CD14-positive monocyte (primary cell): ENCODE data around the gene MYPN. TPM values are rescaled to one million over a fixed set of nuclear protein-coding genes. Genes with fewer than 3 reads are reported as not detected.
A peak's percentile ranks its signal among the peaks of the same experiment; 100 is the strongest.

ENCODE experiments used
- DNase-seq, 3 donors: peaks; one replicate each; pipeline ENCODE4 v3.0.0-alpha.2; 2011 to 2022
- H2AFZ ChIP-seq: 2 replicates; pipeline ENCODE4 v1.6.0; 2012; ENCODE audit warnings: mild to moderate bottlenecking, low read depth, low read length, inconsistent platforms; ENCODE audit not compliant: insufficient read depth, poor library complexity, severe bottlenecking
- H3K27ac ChIP-seq, 2 donors: 1 replicate in 1 of 2; 2 replicates in 1 of 2; pipeline ENCODE4 v1.5.1; 2012 to 2013; ENCODE audit warnings: low read length in 2 of 2, control low read depth in 1 of 2, inconsistent platforms in 1 of 2, low read depth in 1 of 2, mild to moderate bottlenecking in 1 of 2
- H3K27me3 ChIP-seq, 2 donors: one replicate each; pipeline versions ENCODE4 v1.6.0 to v1.6.1; 2011 to 2013; ENCODE audit warnings: low read length in 2 of 2; ENCODE audit not compliant: control insufficient read depth in 2 of 2, insufficient read depth in 2 of 2
- H3K36me3 ChIP-seq, 2 donors: replicated peaks in 1 of 2; 1 replicate in 1 of 2; 2 replicates in 1 of 2; pipeline versions ENCODE4 v1.5.1 to v1.6.1; 2012 to 2013; ENCODE audit warnings: low read length in 2 of 2, control low read depth in 1 of 2, inconsistent platforms in 1 of 2, mild to moderate bottlenecking in 1 of 2; ENCODE audit not compliant: insufficient read depth in 2 of 2, control insufficient read depth in 1 of 2
- H3K4me1 ChIP-seq, 2 donors: 1 replicate in 1 of 2; 2 replicates in 1 of 2; pipeline versions ENCODE4 v1.5.1 to v1.6.1; 2012 to 2013; ENCODE audit warnings: low read length in 2 of 2, control low read depth in 1 of 2, inconsistent platforms in 1 of 2, mild to moderate bottlenecking in 1 of 2, moderate library complexity in 1 of 2; ENCODE audit not compliant: insufficient read depth in 2 of 2, control insufficient read depth in 1 of 2
- H3K4me2 ChIP-seq: replicated peaks from 2 replicates; pipeline ENCODE3; 2012; ENCODE audit warnings: low read length, moderate library complexity, mild to moderate bottlenecking; ENCODE audit not compliant: poor library complexity, severe bottlenecking; ENCODE audit errors: extremely low read depth
- H3K4me3 ChIP-seq, 3 experiments: fragments of 200-600 bp in 1 of 3; sonication (generic) in 1 of 3; replicated peaks in 1 of 3; 1 replicate in 2 of 3; 2 replicates in 1 of 3; pipeline ENCODE4 v1.5.1; 2011 to 2013; ENCODE audit warnings: low read length in 3 of 3, mild to moderate bottlenecking in 3 of 3, control low read depth in 2 of 3, low read depth in 2 of 3, inconsistent platforms in 1 of 3, moderate library complexity in 1 of 3
- H3K79me2 ChIP-seq: 2 replicates; pipeline ENCODE4 v1.6.0; 2012; ENCODE audit warnings: mild to moderate bottlenecking, control low read depth, inconsistent platforms, low read length, moderate library complexity; ENCODE audit not compliant: insufficient read depth
- H3K9ac ChIP-seq: 2 replicates; pipeline ENCODE4 v1.6.0; 2017; ENCODE audit warnings: low read length, mild to moderate bottlenecking; ENCODE audit not compliant: insufficient read depth, poor library complexity, severe bottlenecking
- H3K9me3 ChIP-seq, 2 donors: replicated peaks in 1 of 2; 1 replicate in 1 of 2; 2 replicates in 1 of 2; pipeline versions ENCODE4 v1.5.1 to v1.6.1; 2012 to 2013; ENCODE audit warnings: low read length in 2 of 2, control low read depth in 1 of 2; ENCODE audit not compliant: control insufficient read depth in 1 of 2, insufficient read depth in 1 of 2
- H4K20me1 ChIP-seq: 2 replicates; pipeline ENCODE4 v1.6.0; 2012; ENCODE audit warnings: mild to moderate bottlenecking, low read length, control low read depth, moderate library complexity; ENCODE audit not compliant: insufficient read depth
- H3K27ac Mint-ChIP-seq, 7 donors: one replicate each; pipeline ENCODE4 v1.8.0; 2020; ENCODE audit warnings: mild to moderate bottlenecking in 7 of 7, mixed read lengths in 7 of 7, moderate library complexity in 6 of 7, inconsistent platforms in 2 of 7
- H3K27me3 Mint-ChIP-seq, 3 donors: one replicate each; pipeline ENCODE4 v1.8.0; 2021 to 2022; ENCODE audit warnings: low read depth in 3 of 3, mild to moderate bottlenecking in 3 of 3, mixed read lengths in 3 of 3, moderate library complexity in 3 of 3, inconsistent platforms in 1 of 3
- H3K36me3 Mint-ChIP-seq, 2 donors: one replicate each; pipeline ENCODE4 v1.8.0; 2020; ENCODE audit warnings: mixed read lengths in 2 of 2, inconsistent platforms in 1 of 2, mild to moderate bottlenecking in 1 of 2
- H3K4me1 Mint-ChIP-seq: one replicate; pipeline ENCODE4 v1.8.0; 2020; ENCODE audit warnings: mild to moderate bottlenecking, mixed read lengths
- H3K4me3 Mint-ChIP-seq, 2 donors: one replicate each; pipeline ENCODE4 v1.8.0; 2020; ENCODE audit warnings: mild to moderate bottlenecking in 2 of 2, mixed read lengths in 2 of 2, moderate library complexity in 1 of 2
- H3K9me3 Mint-ChIP-seq, 7 donors: one replicate each; pipeline ENCODE4 v1.8.0; 2020 to 2022; ENCODE audit warnings: mixed read lengths in 7 of 7, mild to moderate bottlenecking in 6 of 7, moderate library complexity in 6 of 7, inconsistent platforms in 2 of 7
- WGBS: methylation state at CpG from one replicate; pipeline ENCODE4 v1.1.5; 2013; ENCODE audit warnings: missing lambda C conversion rate; ENCODE audit not compliant: insufficient coverage; 5-methylcytosine and 5-hydroxymethylcytosine counted together
- intact Hi-C, 2 donors: fragments of 100-400 bp; cut with micrococcal nuclease; formaldehyde crosslinking; loops; one replicate each; pipeline versions ENCODE4 v1.15.0 to v1.15.1; 2023
- polyA plus RNA-seq, 3 donors: library from polyadenylated mRNA; depleted of rRNA in 1 of 3; unstranded in 2 of 3; stranded (reverse) in 1 of 3; fragments of 300-500 nt in 2 of 3; fragments of >200 nt in 1 of 3; fragmentation: Illumina TruSeq in 2 of 3; gene quantifications; 1 replicate in 2 of 3; 2 replicates in 1 of 3; pipeline ENCODE4 v1.2.3, GENCODE V29; 2012 to 2021
- TF ChIP-seq, protein P1 (sequence below): fragments of 200-600 bp; IDR thresholded peaks from one replicate; pipeline ENCODE4 v1.8.0; 2022; ENCODE audit warnings: antibody characterized with exemption, mild to moderate bottlenecking

The MYPN gene
- polyA plus RNA-seq, 3 donors: not detected

DNA sequence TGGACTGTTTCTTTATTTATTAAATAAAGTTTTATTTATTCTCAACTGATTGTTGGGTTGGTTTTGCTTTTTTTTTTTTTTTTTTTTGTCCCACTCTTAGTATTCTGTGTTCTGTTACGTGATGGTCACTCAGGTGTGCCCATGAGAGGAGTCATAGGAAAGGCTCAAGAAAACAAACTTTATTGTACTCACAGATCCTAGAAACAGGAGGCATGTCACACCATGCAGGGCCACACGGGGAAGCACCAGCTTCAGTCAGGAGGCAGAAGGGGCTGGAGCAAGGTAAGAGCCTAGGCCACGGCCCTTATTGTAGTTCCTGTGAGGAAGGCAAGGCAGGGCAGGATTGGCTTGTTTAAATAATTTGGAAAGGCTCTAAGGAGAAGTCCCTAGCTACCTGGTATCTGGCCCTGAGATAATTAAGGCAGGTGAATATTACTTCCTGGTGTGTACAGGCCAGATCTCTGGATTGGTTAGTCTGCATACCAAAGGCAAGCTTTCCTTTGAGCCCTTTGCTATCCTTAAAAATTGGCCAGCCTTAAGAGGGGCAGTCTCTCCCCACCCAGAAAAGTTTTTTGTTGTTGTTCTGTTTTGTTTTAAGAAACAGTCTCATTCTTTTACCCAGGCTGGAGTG, 114.4 kb downstream of the MYPN start:
- Histone ChIP-seq H3K4me2 (no peak overlapping the region), H3K79me2 (no peaks in the 10 kb centered on the region), H3K4me1 (no peaks in the 10 kb centered on the region), H3K36me3 (no peaks in the 10 kb centered on the region), H3K27me3 (peaks cover under 1 to 4% of the 10 kb centered on the region in 2 donors), H3K9ac (no peak overlapping the region), H3K27ac (no peak overlapping the region), H4K20me1 (no peaks in the 10 kb centered on the region), H2AFZ (no peak overlapping the region), H3K9me3 (no peaks in the 10 kb centered on the region), H3K4me3 (no peak overlapping the region)
- peaks cover 3% of the 10 kb centered on the region for H3K4me1 Mint-ChIP-seq
- no peak overlapping the region for H3K27ac Mint-ChIP-seq
- TF ChIP-seq, protein P1, sequence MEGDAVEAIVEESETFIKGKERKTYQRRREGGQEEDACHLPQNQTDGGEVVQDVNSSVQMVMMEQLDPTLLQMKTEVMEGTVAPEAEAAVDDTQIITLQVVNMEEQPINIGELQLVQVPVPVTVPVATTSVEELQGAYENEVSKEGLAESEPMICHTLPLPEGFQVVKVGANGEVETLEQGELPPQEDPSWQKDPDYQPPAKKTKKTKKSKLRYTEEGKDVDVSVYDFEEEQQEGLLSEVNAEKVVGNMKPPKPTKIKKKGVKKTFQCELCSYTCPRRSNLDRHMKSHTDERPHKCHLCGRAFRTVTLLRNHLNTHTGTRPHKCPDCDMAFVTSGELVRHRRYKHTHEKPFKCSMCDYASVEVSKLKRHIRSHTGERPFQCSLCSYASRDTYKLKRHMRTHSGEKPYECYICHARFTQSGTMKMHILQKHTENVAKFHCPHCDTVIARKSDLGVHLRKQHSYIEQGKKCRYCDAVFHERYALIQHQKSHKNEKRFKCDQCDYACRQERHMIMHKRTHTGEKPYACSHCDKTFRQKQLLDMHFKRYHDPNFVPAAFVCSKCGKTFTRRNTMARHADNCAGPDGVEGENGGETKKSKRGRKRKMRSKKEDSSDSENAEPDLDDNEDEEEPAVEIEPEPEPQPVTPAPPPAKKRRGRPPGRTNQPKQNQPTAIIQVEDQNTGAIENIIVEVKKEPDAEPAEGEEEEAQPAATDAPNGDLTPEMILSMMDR: no peak
- H3K9me3 Mint-ChIP-seq: peaks cover 0 to 1% (median 0%) of the 10 kb centered on the region in 7 donors
- H3K27me3 Mint-ChIP-seq: peaks cover 7 to 21% (median 11%) of the 10 kb centered on the region in 3 donors
- intact Hi-C loops: no loop called here
- DNase-seq: no peak
- no peaks in the 10 kb centered on the region for H3K36me3 Mint-ChIP-seq
- H3K4me3 Mint-ChIP-seq: no peak overlapping the region
- 88% methylated on average over 2 of the region's 3 CpGs for WGBS

DNA sequence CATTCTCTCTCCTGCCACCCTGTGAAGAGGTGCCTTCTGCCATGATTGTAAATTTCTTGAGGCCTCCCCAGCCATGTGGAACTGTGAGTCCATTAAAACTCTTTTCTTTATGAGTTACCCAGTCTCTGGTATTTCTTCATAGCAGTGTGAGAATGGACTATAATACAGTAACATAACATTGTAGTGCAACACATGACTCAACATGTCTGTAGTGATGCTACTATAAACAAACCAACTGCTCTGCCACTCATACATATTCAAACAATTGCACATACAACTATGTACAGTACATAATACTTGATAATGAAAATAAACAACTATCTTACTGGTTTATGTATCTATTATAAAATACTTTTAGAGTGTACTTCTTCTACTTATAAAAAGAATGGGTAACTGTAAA, 115.5 kb downstream of the MYPN start:
- H3K27me3 ChIP-seq: peaks cover 10 to 13% of the 10 kb centered on the region in 2 donors
- no peaks in the 10 kb centered on the region for H3K4me1 ChIP-seq
- Mint-ChIP-seq H3K36me3 (no peaks in the 10 kb centered on the region), H3K4me3 (no peak overlapping the region), H3K9me3 (peaks cover 0 to 4% (median 0%) of the 10 kb centered on the region in 7 donors), H3K4me1 (no peaks in the 10 kb centered on the region), H3K27ac (peak overlapping the region in 1 of 7 donors; percentile 2), H3K27me3 (peaks cover 17 to 30% (median 21%) of the 10 kb centered on the region in 3 donors)
- no peak for DNase-seq
- intact Hi-C loops: no loop called here
- no peaks in the 10 kb centered on the region for H3K9me3 ChIP-seq
- H3K4me3 ChIP-seq: no peak overlapping the region
- no peak overlapping the region for H3K4me2 ChIP-seq
- no peak overlapping the region for H3K9ac ChIP-seq
- no peak overlapping the region for H2AFZ ChIP-seq
- H3K79me2 ChIP-seq: no peaks in the 10 kb centered on the region
- no peaks in the 10 kb centered on the region for H3K36me3 ChIP-seq
- no peak overlapping the region for H3K27ac ChIP-seq
- H4K20me1 ChIP-seq: no peaks in the 10 kb centered on the region
- TF ChIP-seq, protein P1: no peak
